K562 (cell line): ENCODE data around the gene ZDHHC8. TPM values are rescaled to one million over a fixed set of nuclear protein-coding genes. Genes with fewer than 3 reads are reported as not detected.

ENCODE experiments used
- DIDO1 ChIP-seq: fragments of 450-650 bp; IDR thresholded peaks from 2 replicates; pipeline ENCODE4 v1.6.1; 2016; ENCODE audit warnings: low read depth, missing biosample characterization, missing genetic modification characterization
- JUN ChIP-seq, 2 experiments: sonication (generic) in 1 of 2; formaldehyde crosslinking in 1 of 2; IDR thresholded peaks; 2 replicates each; pipeline versions ENCODE4 v1.6.1 to v1.8.0; 2012 to 2022; ENCODE audit warnings: borderline replicate concordance in 2 of 2, mild to moderate bottlenecking in 2 of 2, improper control_type of control experiment in 1 of 2, low read depth in 1 of 2, low read length in 1 of 2, missing genetic modification reagents in 1 of 2
- JUND ChIP-seq, 2 experiments: IDR thresholded peaks; 2 replicates in 1 of 2; 3 replicates in 1 of 2; pipeline ENCODE4 v1.6.1; 2011; ENCODE audit warnings: borderline replicate concordance in 2 of 2, low read depth in 2 of 2, low read length in 2 of 2, improper control_type of control experiment in 1 of 2, missing biosample characterization in 1 of 2, missing genetic modification characterization in 1 of 2, missing genetic modification reagents in 1 of 2
- PRDM10 ChIP-seq: fragments of 450-650 bp; IDR thresholded peaks from 2 replicates; pipeline ENCODE4 v1.6.1; 2018; ENCODE audit not compliant: partially characterized antibody
- RAD21 ChIP-seq, 2 experiments: fragments of 250-450 bp in 1 of 2; fragments of 450-650 bp in 1 of 2; sonication (Bioruptor Pico) in 1 of 2; formaldehyde crosslinking in 1 of 2; IDR thresholded peaks in 1 of 2; conservative IDR thresholded peaks in 1 of 2; 2 replicates each; pipeline versions ENCODE4 v1.4.0 to v1.8.0; 2020 to 2022; ENCODE audit warnings: mild to moderate bottlenecking in 2 of 2, moderate library complexity in 1 of 2
- SMAD3 ChIP-seq: fragments of 450-650 bp; formaldehyde crosslinking; conservative IDR thresholded peaks from 2 replicates; pipeline ENCODE4 v1.4.0; 2020; ENCODE audit warnings: mild to moderate bottlenecking
- SMARCC2 ChIP-seq: fragments of 450-650 bp; IDR thresholded peaks from 2 replicates; pipeline ENCODE4 v1.6.1; 2017; ENCODE audit warnings: antibody characterized with exemption, moderate library complexity, mild to moderate bottlenecking, low read depth
- ZBTB12 ChIP-seq: fragments of 250-450 bp; sonication (Bioruptor Pico); IDR thresholded peaks from 2 replicates; pipeline ENCODE4 v1.4.0; 2020
- ZBTB26 ChIP-seq: fragments of 450-650 bp; formaldehyde crosslinking; IDR thresholded peaks from 2 replicates; pipeline ENCODE4 v1.4.0; 2022; ENCODE audit warnings: missing genetic modification characterization
- ZNF23 ChIP-seq: fragments of 250-450 bp; sonication (Bioruptor Pico); IDR thresholded peaks from 2 replicates; pipeline ENCODE4 v1.4.0; 2020; ENCODE audit warnings: mild to moderate bottlenecking
- polyA plus RNA-seq, 8 experiments: library from polyadenylated mRNA; depleted of rRNA in 4 of 8; stranded (reverse) in 5 of 8; unstranded in 3 of 8; fragments of >200 nt; fragmentation: Nextera tagmentation in 2 of 8; fragmentation: Illumina TruSeq in 1 of 8; extraction: Ambion mirVana in 2 of 8; extraction: Trizol in 1 of 8; gene quantifications; 2 replicates each; pipeline versions ENCODE4 v1.2.1 to v1.2.3, GENCODE V29; 2011 to 2014; ENCODE audit warnings: inconsistent platforms in 1 of 8, missing spikeins in 1 of 8
- total RNA-seq, 7 experiments: library from RNA; depleted of rRNA in 6 of 7; stranded (reverse); fragments of >200 nt in 6 of 7; fragmentation: Illumina TruSeq in 2 of 7; extraction: Trizol in 2 of 7; gene quantifications; 2 replicates each; pipeline versions ENCODE4 v1.2.1 to v1.2.3, GENCODE V29; 2011 to 2021; ENCODE audit warnings: low replicate concordance in 1 of 7
- TF ChIP-seq, protein P1 (sequence below): fragments of 450-650 bp; IDR thresholded peaks from 2 replicates; pipeline ENCODE4 v1.6.1; 2017; ENCODE audit warnings: antibody characterized with exemption
- TF ChIP-seq, protein P2 (sequence below): fragments of 450-650 bp; IDR thresholded peaks from 2 replicates; pipeline ENCODE4 v1.6.1; 2016; ENCODE audit warnings: antibody characterized with exemption
- TF ChIP-seq, protein P3 (sequence below): fragments of 450-650 bp; IDR thresholded peaks from 2 replicates; pipeline ENCODE4 v1.7.1; 2018; ENCODE audit warnings: mild to moderate bottlenecking, low read depth; ENCODE audit not compliant: partially characterized antibody

The ZDHHC8 gene
- total and polyA plus RNA-seq, 9 of the 15 experiments (the other 6 are each of a cell fraction or from before 2014, with no cell fraction given) = 0.04 to 109 (median 16.4) TPM

DNA sequence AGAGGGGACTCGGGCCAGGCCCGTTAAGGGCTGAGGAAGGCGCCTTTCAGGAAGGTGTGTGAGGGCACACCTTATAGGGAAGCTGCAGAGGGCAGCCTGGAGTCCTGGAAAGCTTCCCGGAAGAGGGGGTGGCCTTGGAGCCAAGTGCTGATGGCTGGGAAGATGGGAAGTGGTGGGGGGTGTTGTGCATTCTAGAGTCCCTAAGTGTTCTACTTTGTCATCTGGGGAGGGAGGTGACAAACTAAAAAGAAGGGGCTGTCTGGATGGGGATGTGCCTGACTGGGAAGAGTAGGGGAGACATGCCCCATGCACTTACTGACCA, 6.8 kb downstream of the ZDHHC8 start (continued):
- no peak for TF ChIP-seq JUND (IDR thresholded peaks at IDR 0.05; ENCODE audit: borderline replicate concordance, low read depth, low read length)
- no peak for TF ChIP-seq JUND (tag; IDR thresholded peaks at IDR 0.05; ENCODE audit: borderline replicate concordance, low read depth, low read length)
- TF ChIP-seq JUN (IDR thresholded peaks at IDR 0.05; ENCODE audit: borderline replicate concordance, low read depth, low read length) = no peak
- no peak for TF ChIP-seq JUN (CRISPR knock-in tag; IDR thresholded peaks at IDR 0.05; ENCODE audit: borderline replicate concordance)
- TF ChIP-seq SMARCC2 = no peak
- TF ChIP-seq RAD21 (CRISPR knock-in tag; conservative IDR thresholded peaks at IDR 0.05 in 1 of 2, IDR thresholded peaks at IDR 0.05 in 1 of 2) = no peak
- TF ChIP-seq, protein P1, sequence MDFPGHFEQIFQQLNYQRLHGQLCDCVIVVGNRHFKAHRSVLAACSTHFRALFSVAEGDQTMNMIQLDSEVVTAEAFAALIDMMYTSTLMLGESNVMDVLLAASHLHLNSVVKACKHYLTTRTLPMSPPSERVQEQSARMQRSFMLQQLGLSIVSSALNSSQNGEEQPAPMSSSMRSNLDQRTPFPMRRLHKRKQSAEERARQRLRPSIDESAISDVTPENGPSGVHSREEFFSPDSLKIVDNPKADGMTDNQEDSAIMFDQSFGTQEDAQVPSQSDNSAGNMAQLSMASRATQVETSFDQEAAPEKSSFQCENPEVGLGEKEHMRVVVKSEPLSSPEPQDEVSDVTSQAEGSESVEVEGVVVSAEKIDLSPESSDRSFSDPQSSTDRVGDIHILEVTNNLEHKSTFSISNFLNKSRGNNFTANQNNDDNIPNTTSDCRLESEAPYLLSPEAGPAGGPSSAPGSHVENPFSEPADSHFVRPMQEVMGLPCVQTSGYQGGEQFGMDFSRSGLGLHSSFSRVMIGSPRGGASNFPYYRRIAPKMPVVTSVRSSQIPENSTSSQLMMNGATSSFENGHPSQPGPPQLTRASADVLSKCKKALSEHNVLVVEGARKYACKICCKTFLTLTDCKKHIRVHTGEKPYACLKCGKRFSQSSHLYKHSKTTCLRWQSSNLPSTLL = no peak
- TF ChIP-seq ZBTB12 (CRISPR knock-in tag) = no peak
- TF ChIP-seq PRDM10 = peak; percentile 38
- TF ChIP-seq ZBTB26 (CRISPR knock-in tag) = no peak
- TF ChIP-seq, protein P2, sequence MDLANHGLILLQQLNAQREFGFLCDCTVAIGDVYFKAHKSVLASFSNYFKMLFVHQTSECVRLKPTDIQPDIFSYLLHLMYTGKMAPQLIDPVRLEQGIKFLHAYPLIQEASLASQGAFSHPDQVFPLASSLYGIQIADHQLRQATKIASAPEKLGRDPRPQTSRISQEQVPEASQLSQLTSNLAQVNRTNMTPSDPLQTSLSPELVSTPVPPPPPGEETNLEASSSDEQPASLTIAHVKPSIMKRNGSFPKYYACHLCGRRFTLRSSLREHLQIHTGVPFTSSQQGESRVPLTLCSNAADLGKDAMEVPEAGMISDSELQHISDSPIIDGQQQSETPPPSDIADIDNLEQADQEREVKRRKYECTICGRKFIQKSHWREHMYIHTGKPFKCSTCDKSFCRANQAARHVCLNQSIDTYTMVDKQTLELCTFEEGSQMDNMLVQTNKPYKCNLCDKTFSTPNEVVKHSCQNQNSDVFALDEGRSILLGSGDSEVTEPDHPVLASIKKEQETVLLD = no peak
- no peak for TF ChIP-seq SMAD3 (CRISPR knock-in tag)
- TF ChIP-seq, protein P3, sequence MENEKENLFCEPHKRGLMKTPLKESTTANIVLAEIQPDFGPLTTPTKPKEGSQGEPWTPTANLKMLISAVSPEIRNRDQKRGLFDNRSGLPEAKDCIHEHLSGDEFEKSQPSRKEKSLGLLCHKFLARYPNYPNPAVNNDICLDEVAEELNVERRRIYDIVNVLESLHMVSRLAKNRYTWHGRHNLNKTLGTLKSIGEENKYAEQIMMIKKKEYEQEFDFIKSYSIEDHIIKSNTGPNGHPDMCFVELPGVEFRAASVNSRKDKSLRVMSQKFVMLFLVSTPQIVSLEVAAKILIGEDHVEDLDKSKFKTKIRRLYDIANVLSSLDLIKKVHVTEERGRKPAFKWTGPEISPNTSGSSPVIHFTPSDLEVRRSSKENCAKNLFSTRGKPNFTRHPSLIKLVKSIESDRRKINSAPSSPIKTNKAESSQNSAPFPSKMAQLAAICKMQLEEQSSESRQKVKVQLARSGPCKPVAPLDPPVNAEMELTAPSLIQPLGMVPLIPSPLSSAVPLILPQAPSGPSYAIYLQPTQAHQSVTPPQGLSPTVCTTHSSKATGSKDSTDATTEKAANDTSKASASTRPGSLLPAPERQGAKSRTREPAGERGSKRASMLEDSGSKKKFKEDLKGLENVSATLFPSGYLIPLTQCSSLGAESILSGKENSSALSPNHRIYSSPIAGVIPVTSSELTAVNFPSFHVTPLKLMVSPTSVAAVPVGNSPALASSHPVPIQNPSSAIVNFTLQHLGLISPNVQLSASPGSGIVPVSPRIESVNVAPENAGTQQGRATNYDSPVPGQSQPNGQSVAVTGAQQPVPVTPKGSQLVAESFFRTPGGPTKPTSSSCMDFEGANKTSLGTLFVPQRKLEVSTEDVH = no peak
- no peak for TF ChIP-seq ZNF23
- no peak for TF ChIP-seq DIDO1 (tag)
